ENCODE measurements around the gene VCL.

- TF ChIP-seq EZH2phosphoT487 (conservative IDR thresholded peaks at IDR 0.05; ENCODE audit: low read length) = no peak
- peak; percentile 54 for TF ChIP-seq CTCF (IDR thresholded peaks at IDR 0.05; ENCODE audit: insufficient read depth, low read length, poor library complexity, severe bottlenecking)
Observed at GRCh38 chr10:74103560-74104258, 105.8 kb downstream of the VCL start.
